LNCAP (cell line): ENCODE measurements around the gene SPOCK2.

Experiments used
- TF ChIP-seq, protein P1 (sequence below): fragments of 450-650 bp; IDR thresholded peaks from 2 replicates; pipeline ENCODE4 v1.5.1; 2017; ENCODE audit warnings: mild to moderate bottlenecking

The SPOCK2 gene

DNA sequence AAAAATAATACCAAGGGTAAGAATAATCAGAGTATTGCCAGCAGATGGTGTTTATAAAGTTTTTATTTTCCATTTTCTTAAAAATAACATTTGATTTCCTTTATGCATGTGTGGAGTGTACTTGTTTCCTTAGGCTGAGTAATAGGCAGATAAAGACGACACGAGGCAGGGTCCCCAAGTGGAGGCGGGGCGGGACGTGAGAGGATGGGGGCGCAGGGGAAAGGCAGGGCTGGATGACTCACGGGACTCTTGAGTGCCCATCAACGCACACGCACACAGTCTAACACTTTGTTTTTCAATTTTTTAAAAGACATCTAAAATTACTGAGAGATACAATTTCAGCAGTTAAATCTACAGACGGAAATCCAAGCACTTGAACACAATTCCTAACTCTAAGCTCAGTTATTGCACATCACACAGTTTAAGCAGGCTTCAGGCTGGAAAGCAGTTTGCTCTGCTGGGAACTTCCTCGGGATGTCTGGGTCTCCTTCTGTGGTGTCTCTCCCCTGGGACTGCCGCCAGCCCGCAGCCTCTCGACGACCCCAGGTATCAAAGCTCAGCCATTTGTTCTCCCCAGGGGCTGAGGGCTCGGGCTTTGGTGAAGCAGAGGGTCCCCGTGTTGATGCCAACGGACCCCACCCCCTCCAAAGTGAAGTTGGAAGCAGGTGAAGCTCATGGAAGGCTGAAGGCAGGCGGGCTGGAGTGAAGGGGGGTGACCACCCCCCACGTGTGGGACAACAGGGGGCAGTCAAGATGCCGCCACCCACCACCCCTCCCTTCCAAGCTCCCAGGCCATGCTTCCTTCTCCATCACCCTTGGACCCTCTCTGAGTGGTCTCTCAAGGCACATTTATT, 29.1 kb downstream of the SPOCK2 start:
- TF ChIP-seq, protein P1, sequence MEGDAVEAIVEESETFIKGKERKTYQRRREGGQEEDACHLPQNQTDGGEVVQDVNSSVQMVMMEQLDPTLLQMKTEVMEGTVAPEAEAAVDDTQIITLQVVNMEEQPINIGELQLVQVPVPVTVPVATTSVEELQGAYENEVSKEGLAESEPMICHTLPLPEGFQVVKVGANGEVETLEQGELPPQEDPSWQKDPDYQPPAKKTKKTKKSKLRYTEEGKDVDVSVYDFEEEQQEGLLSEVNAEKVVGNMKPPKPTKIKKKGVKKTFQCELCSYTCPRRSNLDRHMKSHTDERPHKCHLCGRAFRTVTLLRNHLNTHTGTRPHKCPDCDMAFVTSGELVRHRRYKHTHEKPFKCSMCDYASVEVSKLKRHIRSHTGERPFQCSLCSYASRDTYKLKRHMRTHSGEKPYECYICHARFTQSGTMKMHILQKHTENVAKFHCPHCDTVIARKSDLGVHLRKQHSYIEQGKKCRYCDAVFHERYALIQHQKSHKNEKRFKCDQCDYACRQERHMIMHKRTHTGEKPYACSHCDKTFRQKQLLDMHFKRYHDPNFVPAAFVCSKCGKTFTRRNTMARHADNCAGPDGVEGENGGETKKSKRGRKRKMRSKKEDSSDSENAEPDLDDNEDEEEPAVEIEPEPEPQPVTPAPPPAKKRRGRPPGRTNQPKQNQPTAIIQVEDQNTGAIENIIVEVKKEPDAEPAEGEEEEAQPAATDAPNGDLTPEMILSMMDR = no peak

DNA sequence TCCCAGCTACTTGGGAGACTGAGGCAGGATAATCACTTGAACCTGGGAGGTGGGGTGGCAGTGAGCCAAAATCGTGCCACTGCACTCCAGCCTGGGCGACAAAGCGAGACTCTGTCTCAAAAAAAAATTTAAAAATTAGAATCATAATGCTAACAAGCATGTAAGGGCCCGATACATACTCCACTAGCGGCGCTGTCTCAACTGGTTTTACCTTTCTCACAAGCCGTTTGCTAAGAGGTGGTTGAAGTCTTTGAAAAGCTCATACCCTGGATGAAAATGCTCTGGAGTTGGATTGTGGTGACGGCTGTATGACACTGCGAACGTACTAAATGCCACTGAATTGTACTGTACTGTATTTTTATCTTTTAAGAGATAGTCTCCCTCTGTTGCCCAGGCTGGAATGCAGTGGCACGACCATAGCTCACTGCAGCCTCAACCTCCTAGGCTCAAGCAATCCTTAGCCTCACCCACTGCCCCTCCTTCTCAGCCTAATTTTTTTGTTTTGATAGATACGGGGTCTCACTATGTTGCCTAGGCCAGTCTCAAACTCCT, 29.9 kb downstream of the SPOCK2 start:
- TF ChIP-seq, protein P1 = no peak

- TF ChIP-seq, protein P1 = no peak
Observed at GRCh38 chr10:72056932-72057751, 31.2 kb downstream of the SPOCK2 start.

DNA sequence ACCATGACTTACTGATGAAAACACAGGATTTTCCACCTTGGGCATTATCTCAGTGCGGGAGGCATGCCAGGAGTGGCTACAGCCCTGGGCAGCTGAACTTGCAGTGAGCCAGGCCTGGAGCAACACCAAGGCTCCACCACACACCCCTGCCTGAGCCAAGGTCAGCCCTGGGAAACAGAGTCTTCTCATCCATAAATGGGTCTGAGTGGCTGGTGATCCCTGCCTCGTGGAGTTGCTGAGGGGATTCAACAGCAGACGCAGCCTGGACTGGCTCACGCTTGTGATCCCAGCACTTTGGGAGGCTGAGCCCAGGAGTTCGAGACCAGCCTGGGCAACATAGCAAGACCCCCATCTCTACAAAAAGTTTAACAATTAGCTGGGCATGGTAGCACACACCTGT, 32.2 kb downstream of the SPOCK2 start:
- TF ChIP-seq, protein P1 = no peak

- TF ChIP-seq, protein P1 = no peak
Observed at GRCh38 chr10:72053690-72054089, 34.7 kb downstream of the SPOCK2 start.

- TF ChIP-seq, protein P1 = no peak
Observed at GRCh38 chr10:72050873-72051272, 37.5 kb downstream of the SPOCK2 start.

DNA sequence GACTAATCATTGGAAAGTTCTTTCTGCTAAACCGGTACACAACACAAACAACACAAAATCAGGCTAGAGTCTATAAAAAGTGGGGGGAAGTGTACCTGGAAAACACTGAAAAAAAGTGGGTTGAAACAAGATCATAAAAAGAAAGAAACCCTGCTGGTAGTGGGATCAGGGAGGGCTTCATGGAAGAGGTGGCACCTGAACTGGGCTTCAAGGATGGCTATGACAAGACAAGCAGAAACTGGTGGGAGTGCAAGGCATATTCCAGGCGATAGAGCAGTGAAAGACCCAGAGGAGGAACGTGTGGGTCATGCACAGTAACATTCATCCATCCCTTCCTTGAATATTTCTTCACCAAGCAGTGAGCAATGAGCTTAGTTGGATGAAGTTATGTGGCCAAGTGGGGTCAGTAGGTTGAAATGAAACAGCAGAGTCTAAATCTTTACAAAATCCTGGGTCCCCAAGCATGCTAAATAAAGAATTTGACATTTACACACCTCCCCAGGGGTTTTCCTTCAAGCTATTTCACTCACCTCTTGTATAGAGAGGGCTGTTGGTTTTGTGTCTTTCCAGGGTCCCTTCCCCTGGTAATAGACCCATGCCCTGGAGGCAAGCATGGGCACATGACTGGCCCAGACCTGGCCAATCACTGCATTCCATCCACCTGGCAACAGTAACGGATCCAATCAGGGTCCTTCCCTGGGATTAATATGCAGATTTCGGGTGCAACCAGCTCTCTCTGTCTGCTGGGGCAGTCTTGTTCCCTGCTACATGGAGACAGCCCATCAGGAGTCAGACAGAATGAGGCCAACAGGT, 38.2 kb downstream of the SPOCK2 start:
- TF ChIP-seq, protein P1 = no peak
